ENCODE data around the gene DENND1A. TPM values are rescaled to one million over a fixed set of nuclear protein-coding genes. Genes with fewer than 3 reads are reported as not detected.
"Not testable (repeated sequence)": the region's sequence is repeated elsewhere in the genome, so short reads cannot be mapped to it uniquely, and the experiment has no call there.

Gene DENND1A, protein sequence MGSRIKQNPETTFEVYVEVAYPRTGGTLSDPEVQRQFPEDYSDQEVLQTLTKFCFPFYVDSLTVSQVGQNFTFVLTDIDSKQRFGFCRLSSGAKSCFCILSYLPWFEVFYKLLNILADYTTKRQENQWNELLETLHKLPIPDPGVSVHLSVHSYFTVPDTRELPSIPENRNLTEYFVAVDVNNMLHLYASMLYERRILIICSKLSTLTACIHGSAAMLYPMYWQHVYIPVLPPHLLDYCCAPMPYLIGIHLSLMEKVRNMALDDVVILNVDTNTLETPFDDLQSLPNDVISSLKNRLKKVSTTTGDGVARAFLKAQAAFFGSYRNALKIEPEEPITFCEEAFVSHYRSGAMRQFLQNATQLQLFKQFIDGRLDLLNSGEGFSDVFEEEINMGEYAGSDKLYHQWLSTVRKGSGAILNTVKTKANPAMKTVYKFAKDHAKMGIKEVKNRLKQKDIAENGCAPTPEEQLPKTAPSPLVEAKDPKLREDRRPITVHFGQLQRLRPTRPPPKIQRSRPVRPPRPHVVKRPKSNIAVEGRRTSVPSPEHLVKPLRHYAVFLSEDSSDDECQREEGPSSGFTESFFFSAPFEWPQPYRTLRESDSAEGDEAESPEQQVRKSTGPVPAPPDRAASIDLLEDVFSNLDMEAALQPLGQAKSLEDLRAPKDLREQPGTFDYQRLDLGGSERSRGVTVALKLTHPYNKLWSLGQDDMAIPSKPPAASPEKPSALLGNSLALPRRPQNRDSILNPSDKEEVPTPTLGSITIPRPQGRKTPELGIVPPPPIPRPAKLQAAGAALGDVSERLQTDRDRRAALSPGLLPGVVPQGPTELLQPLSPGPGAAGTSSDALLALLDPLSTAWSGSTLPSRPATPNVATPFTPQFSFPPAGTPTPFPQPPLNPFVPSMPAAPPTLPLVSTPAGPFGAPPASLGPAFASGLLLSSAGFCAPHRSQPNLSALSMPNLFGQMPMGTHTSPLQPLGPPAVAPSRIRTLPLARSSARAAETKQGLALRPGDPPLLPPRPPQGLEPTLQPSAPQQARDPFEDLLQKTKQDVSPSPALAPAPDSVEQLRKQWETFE
- total RNA-seq = 15.4 TPM
- long read RNA-seq, partial matches to known transcripts = 3 of 19 reads
- long read RNA-seq, other reads (novel, unspliced or antisense) = 15 of 19 reads

DNA sequence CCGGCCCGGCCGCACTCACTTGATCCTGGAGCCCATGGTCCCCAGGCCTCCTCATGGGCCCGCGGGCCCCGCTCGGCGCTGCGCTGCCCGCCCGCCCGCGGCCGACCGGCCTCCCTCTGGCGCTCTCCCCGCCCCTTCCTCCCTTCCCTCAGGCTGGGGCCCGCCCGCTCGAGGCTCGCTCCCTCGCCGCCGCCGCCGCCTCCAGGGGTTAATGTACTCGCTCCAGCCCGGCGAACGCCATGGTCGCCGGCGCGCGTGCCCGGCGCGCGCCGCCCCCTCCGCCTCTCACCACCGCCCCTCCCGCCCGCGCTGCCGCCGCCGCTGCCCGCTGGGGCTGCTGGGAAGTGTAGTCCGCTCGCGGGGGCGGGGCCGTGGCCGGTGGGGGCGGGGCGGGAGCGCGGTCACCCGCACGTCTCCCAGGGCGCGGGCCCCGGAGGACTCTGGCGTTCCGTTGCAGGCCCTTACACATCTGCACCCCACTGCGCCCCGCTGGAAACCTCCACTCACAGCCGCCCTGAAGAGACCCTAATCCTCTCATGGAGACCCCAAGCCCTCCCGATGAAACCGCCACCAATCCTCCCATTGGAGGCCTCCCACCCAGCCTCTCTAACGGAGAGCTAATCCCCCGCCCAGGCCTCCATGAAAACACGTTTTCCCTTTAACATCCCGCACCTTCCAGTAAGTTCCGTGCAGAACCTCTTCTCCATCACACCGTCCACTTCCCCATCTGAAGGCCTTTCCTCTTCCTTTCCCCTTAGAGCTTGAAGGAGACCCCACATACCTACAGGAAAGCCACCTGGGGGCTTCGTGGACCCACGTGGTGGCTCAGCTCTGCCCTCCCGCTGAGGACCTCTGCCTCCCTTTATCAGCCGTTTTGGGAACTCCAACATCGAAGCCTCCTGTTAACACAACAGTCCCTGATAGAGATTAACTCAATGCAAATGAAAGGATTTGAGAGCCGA is at the start of gene DENND1A:
DENND1A (minus strand) TSS at position 257 of the 962 bp plus-strand sequence; CDS start at position 36, 221 bp downstream.
- Histone ChIP-seq H3K4me1 (peaks cover 40% of the 10 kb centered on the region), H3K27ac (peak within 1 kb of the TSS; percentile 47), H3K36me3 (no peaks in the 10 kb centered on the region), H3K9me3 (no peaks in the 10 kb centered on the region), H3K4me3 (peak within 1 kb of the TSS; percentile 62), H3K27me3 (peaks cover 8% of the 10 kb centered on the region)
- intact Hi-C loops (cut with DNase I) = loop anchor here (5.0 kb wide), 1 partner anchor 382 kb away; no protein-coding TSS in a partner anchor
- ATAC-seq = peak; percentile 97
- DNase-seq = peak; percentile 93
- TF ChIP-seq, protein P1, sequence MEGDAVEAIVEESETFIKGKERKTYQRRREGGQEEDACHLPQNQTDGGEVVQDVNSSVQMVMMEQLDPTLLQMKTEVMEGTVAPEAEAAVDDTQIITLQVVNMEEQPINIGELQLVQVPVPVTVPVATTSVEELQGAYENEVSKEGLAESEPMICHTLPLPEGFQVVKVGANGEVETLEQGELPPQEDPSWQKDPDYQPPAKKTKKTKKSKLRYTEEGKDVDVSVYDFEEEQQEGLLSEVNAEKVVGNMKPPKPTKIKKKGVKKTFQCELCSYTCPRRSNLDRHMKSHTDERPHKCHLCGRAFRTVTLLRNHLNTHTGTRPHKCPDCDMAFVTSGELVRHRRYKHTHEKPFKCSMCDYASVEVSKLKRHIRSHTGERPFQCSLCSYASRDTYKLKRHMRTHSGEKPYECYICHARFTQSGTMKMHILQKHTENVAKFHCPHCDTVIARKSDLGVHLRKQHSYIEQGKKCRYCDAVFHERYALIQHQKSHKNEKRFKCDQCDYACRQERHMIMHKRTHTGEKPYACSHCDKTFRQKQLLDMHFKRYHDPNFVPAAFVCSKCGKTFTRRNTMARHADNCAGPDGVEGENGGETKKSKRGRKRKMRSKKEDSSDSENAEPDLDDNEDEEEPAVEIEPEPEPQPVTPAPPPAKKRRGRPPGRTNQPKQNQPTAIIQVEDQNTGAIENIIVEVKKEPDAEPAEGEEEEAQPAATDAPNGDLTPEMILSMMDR (IDR thresholded peaks at IDR 0.05) = no peak

DNA sequence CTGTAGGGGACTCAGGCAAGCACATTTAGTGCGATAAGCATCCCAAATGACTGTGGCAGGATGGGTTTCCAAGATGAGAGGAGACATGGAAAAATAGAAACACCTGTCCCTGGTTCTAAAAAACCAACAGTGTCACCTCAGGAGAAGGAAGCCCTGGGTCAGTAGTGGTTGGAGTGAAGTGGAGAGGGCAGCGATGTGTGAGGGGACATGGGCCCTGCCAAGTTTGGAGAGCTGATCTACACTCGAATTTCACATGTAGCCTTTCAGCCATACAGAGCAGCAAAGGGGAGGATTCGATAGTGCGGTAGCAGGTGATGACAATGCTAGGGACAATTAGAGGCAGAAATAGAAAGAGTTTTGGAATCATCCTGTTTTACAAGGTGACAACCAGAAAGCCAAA is 49.1 kb upstream of the DENND1A start:
- intact Hi-C loops (cut with DNase I) = no loop called here
- ATAC-seq (no peak), DNase-seq (no peak)
- Histone ChIP-seq H3K4me1 (no peaks in the 10 kb centered on the region), H3K27me3 (peaks cover 20% of the 10 kb centered on the region), H3K9me3 (no peaks in the 10 kb centered on the region), H3K36me3 (no peaks in the 10 kb centered on the region), H3K27ac (no peak overlapping the region), H3K4me3 (no peak overlapping the region)
- TF ChIP-seq, protein P1 (IDR thresholded peaks at IDR 0.05) = no peak

DNA sequence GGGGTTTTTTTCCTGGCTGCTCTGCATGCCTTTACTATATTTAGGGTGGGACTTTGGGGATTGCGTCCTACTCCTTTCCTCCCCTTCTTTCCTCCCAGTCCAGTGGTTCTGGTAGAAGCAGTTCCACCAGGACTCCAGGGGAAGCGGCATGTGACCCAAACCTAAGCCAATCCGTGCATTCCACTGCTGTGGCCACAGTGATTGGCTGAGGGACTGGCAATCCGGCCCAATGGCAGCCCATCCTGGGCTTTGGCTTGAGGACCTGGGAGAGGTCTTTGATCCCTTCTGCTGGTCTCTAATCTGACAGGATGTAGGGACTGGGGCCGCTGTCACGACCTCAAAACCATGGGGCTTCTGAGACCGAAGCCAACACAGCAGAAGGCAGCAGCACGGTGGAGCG is 46.7 kb upstream of the DENND1A start:
- H3K36me3 ChIP-seq; H3K9me3 ChIP-seq; intact Hi-C loops (cut with DNase I); H3K27ac ChIP-seq; DNase-seq; ATAC-seq; H3K4me1 ChIP-seq; H3K4me3 ChIP-seq: not testable (repeated sequence)
- peaks cover 14% of the 10 kb centered on the region for H3K27me3 ChIP-seq

DNA sequence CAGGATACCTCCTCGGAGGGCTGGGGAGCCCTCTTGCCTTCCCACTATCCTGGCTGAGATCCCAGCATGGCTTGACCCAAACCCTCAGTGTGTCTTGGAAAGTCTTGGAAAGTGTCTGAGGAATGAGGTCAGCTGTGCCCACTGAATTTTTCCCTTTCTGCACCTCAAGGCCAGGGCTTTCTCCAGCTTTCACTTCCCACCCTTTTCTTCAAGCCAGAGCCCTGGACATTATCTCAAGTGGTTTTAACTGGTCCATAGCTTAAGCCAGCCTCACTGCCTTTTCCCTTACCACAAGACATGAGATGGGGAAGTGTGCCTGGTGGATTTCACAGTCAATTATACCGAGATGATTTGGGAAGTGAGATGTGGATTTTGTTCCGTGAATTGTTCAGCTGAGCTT is 45.9 kb upstream of the DENND1A start:
- no peaks in the 10 kb centered on the region for H3K9me3 ChIP-seq
- H3K27ac ChIP-seq = no peak overlapping the region
- intact Hi-C loops (cut with DNase I) = no loop called here
- DNase-seq = no peak
- TF ChIP-seq, protein P1 (IDR thresholded peaks at IDR 0.05) = no peak
- no peaks in the 10 kb centered on the region for H3K36me3 ChIP-seq
- no peak overlapping the region for H3K4me3 ChIP-seq
- ATAC-seq = no peak
- H3K27me3 ChIP-seq = peaks cover 10% of the 10 kb centered on the region
- no peaks in the 10 kb centered on the region for H3K4me1 ChIP-seq

GRCh38 chr9:123974471-123974870 is 44.5 kb upstream of the DENND1A start:
- no peak for ATAC-seq
- no peak overlapping the region for H3K27ac ChIP-seq
- H3K4me1 ChIP-seq = no peaks in the 10 kb centered on the region
- H3K9me3 ChIP-seq = no peaks in the 10 kb centered on the region
- TF ChIP-seq, protein P1 (IDR thresholded peaks at IDR 0.05) = no peak
- H3K27me3 ChIP-seq = peaks cover 7% of the 10 kb centered on the region
- DNase-seq = no peak
- H3K36me3 ChIP-seq = no peaks in the 10 kb centered on the region
- no peak overlapping the region for H3K4me3 ChIP-seq
- intact Hi-C loops (cut with DNase I) = no loop called here

Measured in upper lobe of right lung (tissue), 1 donor.